Measurements from ENCODE around the gene FBN3.
"Not testable (repeated sequence)": the region's sequence is repeated elsewhere in the genome, so short reads cannot be mapped to it uniquely, and the experiment has no call there.

Gene FBN3

GRCh38 chr19:8158411-8159074 lies 9.2 kb upstream of the FBN3 start:
- no peak overlapping the region for H3K4me3 ChIP-seq (ENCODE audit: low read length)
- peak; percentile 71 for TF ChIP-seq CTCF (conservative IDR thresholded peaks at IDR 0.05; ENCODE audit: low read depth, low read length)
- no peak for DNase-seq (ENCODE audit: low read depth)

GRCh38 chr19:8155318-8155717 lies 5.9 kb upstream of the FBN3 start:
- no peak for TF ChIP-seq CTCF (conservative IDR thresholded peaks at IDR 0.05; ENCODE audit: low read depth, low read length)
- no peak overlapping the region for H3K4me3 ChIP-seq (ENCODE audit: low read length)
- no peak for DNase-seq (ENCODE audit: low read depth)

GRCh38 chr19:8154014-8154413 lies 4.6 kb upstream of the FBN3 start:
- TF ChIP-seq CTCF (conservative IDR thresholded peaks at IDR 0.05; ENCODE audit: low read depth, low read length): peak; percentile 7
- not testable (repeated sequence) for H3K4me3 ChIP-seq (ENCODE audit: low read length); DNase-seq (ENCODE audit: low read depth)

- no peak for DNase-seq (ENCODE audit: low read depth)
- no peak for TF ChIP-seq CTCF (conservative IDR thresholded peaks at IDR 0.05; ENCODE audit: low read depth, low read length)
- H3K4me3 ChIP-seq (ENCODE audit: low read length): no peak overlapping the region
These were observed 2.3 kb upstream of the FBN3 start for GRCh38 chr19:8151767-8152035.

- no peak for TF ChIP-seq CTCF (conservative IDR thresholded peaks at IDR 0.05; ENCODE audit: low read depth, low read length)
- no peak overlapping the region for H3K4me3 ChIP-seq (ENCODE audit: low read length)
- no peak for DNase-seq (ENCODE audit: low read depth)
These were observed 1.8 kb upstream of the FBN3 start for GRCh38 chr19:8150998-8151766.

- TF ChIP-seq CTCF (conservative IDR thresholded peaks at IDR 0.05; ENCODE audit: low read depth, low read length): no peak
- H3K4me3 ChIP-seq (ENCODE audit: low read length): no peak overlapping the region
- DNase-seq (ENCODE audit: low read depth): no peak
These were observed 930 bp upstream of the FBN3 start for GRCh38 chr19:8150178-8150865.

Data from retinal pigment epithelial cell (primary cell).